ENCODE results near the gene RABGAP1L. TPM values are rescaled to one million over a fixed set of nuclear protein-coding genes. Genes with fewer than 3 reads are reported as not detected.

RABGAP1L gene
- total and polyA plus RNA-seq, 2 of the 4 experiments (the other 2 are of a cell fraction) = 7.9 to 26.7 TPM

DNA sequence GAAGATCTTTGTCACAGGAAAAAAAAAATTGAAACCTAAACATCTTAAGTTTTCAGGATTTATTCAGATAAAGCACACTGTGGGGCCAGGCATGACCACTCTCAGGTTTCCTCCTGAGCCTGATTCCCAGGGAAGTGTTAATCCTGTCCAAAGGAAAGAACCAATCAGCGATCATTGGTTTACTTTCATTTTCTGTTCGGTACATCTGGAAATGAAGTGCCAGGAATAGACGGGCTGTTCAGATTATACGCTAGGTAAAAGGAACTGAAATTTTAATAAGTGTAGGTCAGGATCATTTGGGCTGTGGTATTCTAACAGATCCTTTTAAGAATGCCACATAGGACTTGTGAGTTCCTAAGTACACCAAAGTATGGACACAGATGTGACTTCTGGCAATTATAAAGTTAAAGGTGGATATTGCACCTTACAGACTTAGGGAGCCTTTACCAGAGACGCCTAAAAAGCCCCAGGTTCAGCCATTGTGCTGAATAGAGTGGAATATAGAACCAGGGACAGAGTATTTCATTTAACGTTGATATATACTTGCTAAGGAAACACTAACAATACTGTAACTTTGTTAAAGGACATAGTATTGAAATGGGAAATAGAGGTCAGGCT lies 831.2 kb downstream of the RABGAP1L start (continued):
- no peak for TF ChIP-seq RCOR1 (IDR thresholded peaks at IDR 0.05; ENCODE audit: insufficient replicate concordance, low read length)
- no peak for TF ChIP-seq POLR2A (IDR thresholded peaks at IDR 0.05; ENCODE audit: low read depth, low read length)
- no peak for TF ChIP-seq CHD1 (IDR thresholded peaks at IDR 0.05; ENCODE audit: low read depth, low read length)
- no peak for TF ChIP-seq FOS (IDR thresholded peaks at IDR 0.05; ENCODE audit: low read depth, low read length)
- no peak for TF ChIP-seq NFE2L2 (IDR thresholded peaks at IDR 0.05; ENCODE audit: low read depth, low read length)
- no peak for TF ChIP-seq MXI1 (IDR thresholded peaks at IDR 0.05; ENCODE audit: borderline replicate concordance, low read depth, low read length)
- no peak for TF ChIP-seq RAD21 (IDR thresholded peaks at IDR 0.05; ENCODE audit: low read length)

DNA sequence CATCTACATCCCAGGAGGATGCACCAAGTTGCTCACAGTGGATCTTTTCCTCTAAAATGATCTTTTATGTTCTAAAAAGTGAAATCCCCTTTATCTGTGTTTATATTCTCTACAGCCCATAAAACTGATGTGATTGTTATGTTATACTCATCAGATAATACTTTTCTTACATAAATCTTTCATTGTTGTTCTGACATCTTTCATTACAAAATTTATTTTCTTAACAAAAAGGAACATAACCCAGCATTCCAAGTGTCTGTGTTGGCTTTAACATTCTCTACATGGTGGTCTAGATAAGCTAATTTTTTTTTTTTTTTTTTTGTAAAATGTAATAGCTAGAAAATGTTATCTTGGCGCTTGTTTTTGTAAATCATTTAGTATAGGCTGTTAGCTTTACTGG lies 832.2 kb downstream of the RABGAP1L start:
- Histone ChIP-seq H3K27ac (ENCODE audit: insufficient read depth, low read length) (no peak overlapping the region), H2BK15ac (ENCODE audit: low read depth, low read length) (no peak overlapping the region), H3K79me1 (ENCODE audit: low read depth in 1 of 2, low read length in 2 of 2) (no peaks in the 10 kb centered on the region), H3K27me3 (ENCODE audit: control insufficient read depth, insufficient read depth, low read length) (no peaks in the 10 kb centered on the region), H3K23ac (ENCODE audit: low read depth, low read length) (no peak overlapping the region), H3K4me1 (ENCODE audit: control insufficient read depth, insufficient read depth, low read length) (no peaks in the 10 kb centered on the region; the same call in 1 of the 2 replicates), H3K4me3 (ENCODE audit: insufficient read depth, low read depth, low read length) (no peak overlapping the region), H2AK9ac (replicated peaks; ENCODE audit: low read depth, low read length, poor library complexity) (no peak overlapping the region), H3K9ac (ENCODE audit: low read depth, low read length) (no peak overlapping the region), H3K18ac (ENCODE audit: low read depth, low read length) (no peak overlapping the region), H3K9me3 (ENCODE audit: control insufficient read depth, insufficient read depth, low read length) (no peaks in the 10 kb centered on the region), H2AK5ac (ENCODE audit: low read depth, low read length) (no peak overlapping the region), H4K8ac (ENCODE audit: low read depth in 2 of 2, low read length in 2 of 2) (no peak overlapping the region), H3K36me3 (ENCODE audit: control insufficient read depth, insufficient read depth, low read length) (no peaks in the 10 kb centered on the region), H3K9me1 (ENCODE audit: insufficient read depth, low read length) (no peaks in the 10 kb centered on the region), H3K14ac (replicated peaks; ENCODE audit: low read depth, low read length) (no peak overlapping the region), H3K4ac (ENCODE audit: low read depth, low read length) (no peak overlapping the region), H4K91ac (ENCODE audit: insufficient read depth, low read depth, low read length) (no peak overlapping the region), H2BK20ac (ENCODE audit: low read depth, low read length) (no peak overlapping the region), H2BK5ac (ENCODE audit: low read depth, low read length, poor library complexity, severe bottlenecking) (no peak overlapping the region), H2BK120ac (ENCODE audit: low read depth, low read length) (no peak overlapping the region), H4K20me1 (ENCODE audit: insufficient read depth, low read length) (no peaks in the 10 kb centered on the region), H3K4me2 (ENCODE audit: low read depth, low read length) (no peak overlapping the region), H2AFZ (replicated peaks; ENCODE audit: low read length, poor library complexity) (no peak overlapping the region), H3K56ac (ENCODE audit: extremely low read depth, insufficient read depth, low read length) (no peak overlapping the region), H4K5ac (ENCODE audit: low read depth, low read length) (no peak overlapping the region)
- in situ Hi-C loops (cut with MboI; ENCODE audit: low sequenced_read_pairs) = loop anchor here (5.0 to 25.0 kb wide), 2 partner anchors 219 to 729 kb away; no protein-coding TSS in a partner anchor
- DNase-seq (peak; percentile 20), ATAC-seq (ENCODE audit: low read depth) (no peak)
- POLR2A ChIA-PET (ENCODE audit: unreplicated experiment) = no interaction called here
- intact Hi-C loops (cut with micrococcal nuclease) = no loop called here
- dilution Hi-C loops (cut with HindIII; ENCODE audit: low sequenced_read_pairs, unreplicated experiment) = no loop called here
- no CpG with 5 or more reads among the region's 1 CpG for WGBS, 2 experiments (ENCODE audit: extremely low coverage in 2 of 2, insufficient read length in 1 of 2)
- CTCF ChIA-PET = interaction anchor here (0.6 to 1.2 kb wide), 3 partner anchors 9 to 38 kb away, joined by 3 to 4 read pairs (median 3); no protein-coding TSS in a partner anchor
- BruUV-seq (replicated peaks) = no TSS peak
- no peak for TF ChIP-seq CHD1 (IDR thresholded peaks at IDR 0.05; ENCODE audit: low read depth, low read length)
- TF ChIP-seq, protein P1, sequence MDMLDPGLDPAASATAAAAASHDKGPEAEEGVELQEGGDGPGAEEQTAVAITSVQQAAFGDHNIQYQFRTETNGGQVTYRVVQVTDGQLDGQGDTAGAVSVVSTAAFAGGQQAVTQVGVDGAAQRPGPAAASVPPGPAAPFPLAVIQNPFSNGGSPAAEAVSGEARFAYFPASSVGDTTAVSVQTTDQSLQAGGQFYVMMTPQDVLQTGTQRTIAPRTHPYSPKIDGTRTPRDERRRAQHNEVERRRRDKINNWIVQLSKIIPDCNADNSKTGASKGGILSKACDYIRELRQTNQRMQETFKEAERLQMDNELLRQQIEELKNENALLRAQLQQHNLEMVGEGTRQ (IDR thresholded peaks at IDR 0.05; ENCODE audit: low read depth, low read length) = no peak
- TF ChIP-seq MAZ (IDR thresholded peaks at IDR 0.05; ENCODE audit: borderline replicate concordance, low read depth, low read length) = no peak
- TF ChIP-seq CEBPB (IDR thresholded peaks at IDR 0.05; ENCODE audit: low read depth, low read length) = no peak
- no peak for TF ChIP-seq RAD21 (IDR thresholded peaks at IDR 0.05; ENCODE audit: low read length)
- no peak for TF ChIP-seq MAFK (IDR thresholded peaks at IDR 0.05; ENCODE audit: low read depth, low read length)
- TF ChIP-seq, protein P2, sequence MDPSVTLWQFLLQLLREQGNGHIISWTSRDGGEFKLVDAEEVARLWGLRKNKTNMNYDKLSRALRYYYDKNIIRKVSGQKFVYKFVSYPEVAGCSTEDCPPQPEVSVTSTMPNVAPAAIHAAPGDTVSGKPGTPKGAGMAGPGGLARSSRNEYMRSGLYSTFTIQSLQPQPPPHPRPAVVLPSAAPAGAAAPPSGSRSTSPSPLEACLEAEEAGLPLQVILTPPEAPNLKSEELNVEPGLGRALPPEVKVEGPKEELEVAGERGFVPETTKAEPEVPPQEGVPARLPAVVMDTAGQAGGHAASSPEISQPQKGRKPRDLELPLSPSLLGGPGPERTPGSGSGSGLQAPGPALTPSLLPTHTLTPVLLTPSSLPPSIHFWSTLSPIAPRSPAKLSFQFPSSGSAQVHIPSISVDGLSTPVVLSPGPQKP (IDR thresholded peaks at IDR 0.05; ENCODE audit: borderline replicate concordance, low read depth, low read length) = no peak
- TF ChIP-seq, protein P3, sequence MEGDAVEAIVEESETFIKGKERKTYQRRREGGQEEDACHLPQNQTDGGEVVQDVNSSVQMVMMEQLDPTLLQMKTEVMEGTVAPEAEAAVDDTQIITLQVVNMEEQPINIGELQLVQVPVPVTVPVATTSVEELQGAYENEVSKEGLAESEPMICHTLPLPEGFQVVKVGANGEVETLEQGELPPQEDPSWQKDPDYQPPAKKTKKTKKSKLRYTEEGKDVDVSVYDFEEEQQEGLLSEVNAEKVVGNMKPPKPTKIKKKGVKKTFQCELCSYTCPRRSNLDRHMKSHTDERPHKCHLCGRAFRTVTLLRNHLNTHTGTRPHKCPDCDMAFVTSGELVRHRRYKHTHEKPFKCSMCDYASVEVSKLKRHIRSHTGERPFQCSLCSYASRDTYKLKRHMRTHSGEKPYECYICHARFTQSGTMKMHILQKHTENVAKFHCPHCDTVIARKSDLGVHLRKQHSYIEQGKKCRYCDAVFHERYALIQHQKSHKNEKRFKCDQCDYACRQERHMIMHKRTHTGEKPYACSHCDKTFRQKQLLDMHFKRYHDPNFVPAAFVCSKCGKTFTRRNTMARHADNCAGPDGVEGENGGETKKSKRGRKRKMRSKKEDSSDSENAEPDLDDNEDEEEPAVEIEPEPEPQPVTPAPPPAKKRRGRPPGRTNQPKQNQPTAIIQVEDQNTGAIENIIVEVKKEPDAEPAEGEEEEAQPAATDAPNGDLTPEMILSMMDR (conservative IDR thresholded peaks at IDR 0.05; ENCODE audit: low read depth, low read length) = no peak
- no peak for TF ChIP-seq FOS (IDR thresholded peaks at IDR 0.05; ENCODE audit: low read depth, low read length)
- no peak for TF ChIP-seq MXI1 (IDR thresholded peaks at IDR 0.05; ENCODE audit: borderline replicate concordance, low read depth, low read length)
